DND-41 (cell line): ENCODE results near the gene KDM1A.

Experiments
- EZH2 ChIP-seq: IDR thresholded peaks from 3 replicates; pipeline ENCODE4 v1.6.1; 2012; ENCODE audit warnings: borderline replicate concordance, low read depth, mild to moderate bottlenecking, moderate library complexity, low read length, inconsistent platforms; ENCODE audit not compliant: severe bottlenecking
- TF ChIP-seq, protein P1 (sequence below): IDR thresholded peaks from 2 replicates; pipeline ENCODE4 v1.5.1; 2012; ENCODE audit warnings: borderline replicate concordance, low read length, moderate library complexity, mild to moderate bottlenecking; ENCODE audit not compliant: poor library complexity, severe bottlenecking; ENCODE audit errors: extremely low read depth

DNA sequence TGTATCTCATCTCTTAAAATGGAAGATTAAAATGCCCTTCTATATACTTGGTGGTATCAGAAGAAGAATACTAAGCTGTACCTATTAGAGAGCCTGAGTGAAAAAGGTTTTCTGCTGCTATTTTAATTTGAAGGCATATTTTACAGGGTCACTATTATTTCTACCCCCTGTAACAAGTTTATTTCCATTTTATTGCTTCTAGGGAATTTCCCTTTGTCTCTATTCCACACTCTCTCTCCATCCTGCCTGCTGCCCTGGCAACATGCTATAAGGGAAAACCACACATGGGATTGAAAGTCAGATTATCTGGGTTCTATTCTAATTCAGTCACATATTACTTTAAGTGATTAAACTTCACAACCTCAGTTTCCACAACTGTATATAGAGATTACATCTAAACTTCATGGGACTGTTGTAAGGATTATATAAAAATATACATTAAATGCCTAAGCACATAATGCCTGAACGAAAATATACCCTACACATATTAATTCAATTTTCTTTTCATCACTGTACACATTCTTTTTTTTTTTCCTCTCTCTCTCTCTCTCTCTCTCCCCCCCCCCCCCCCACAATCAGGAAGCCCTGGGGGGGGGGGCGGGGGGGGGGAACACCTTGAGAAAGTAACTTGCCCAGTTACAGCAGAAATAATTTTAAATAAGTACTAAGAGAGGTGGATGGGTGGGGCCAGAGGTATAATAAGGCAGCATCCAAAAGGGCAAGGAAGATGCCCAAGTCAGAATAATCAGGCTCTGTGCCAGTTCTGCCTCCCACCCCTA lies 97.8 kb downstream of the KDM1A start:
- TF ChIP-seq, protein P1, sequence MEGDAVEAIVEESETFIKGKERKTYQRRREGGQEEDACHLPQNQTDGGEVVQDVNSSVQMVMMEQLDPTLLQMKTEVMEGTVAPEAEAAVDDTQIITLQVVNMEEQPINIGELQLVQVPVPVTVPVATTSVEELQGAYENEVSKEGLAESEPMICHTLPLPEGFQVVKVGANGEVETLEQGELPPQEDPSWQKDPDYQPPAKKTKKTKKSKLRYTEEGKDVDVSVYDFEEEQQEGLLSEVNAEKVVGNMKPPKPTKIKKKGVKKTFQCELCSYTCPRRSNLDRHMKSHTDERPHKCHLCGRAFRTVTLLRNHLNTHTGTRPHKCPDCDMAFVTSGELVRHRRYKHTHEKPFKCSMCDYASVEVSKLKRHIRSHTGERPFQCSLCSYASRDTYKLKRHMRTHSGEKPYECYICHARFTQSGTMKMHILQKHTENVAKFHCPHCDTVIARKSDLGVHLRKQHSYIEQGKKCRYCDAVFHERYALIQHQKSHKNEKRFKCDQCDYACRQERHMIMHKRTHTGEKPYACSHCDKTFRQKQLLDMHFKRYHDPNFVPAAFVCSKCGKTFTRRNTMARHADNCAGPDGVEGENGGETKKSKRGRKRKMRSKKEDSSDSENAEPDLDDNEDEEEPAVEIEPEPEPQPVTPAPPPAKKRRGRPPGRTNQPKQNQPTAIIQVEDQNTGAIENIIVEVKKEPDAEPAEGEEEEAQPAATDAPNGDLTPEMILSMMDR, result no peak
- TF ChIP-seq EZH2, result no peak
